T-helper 1 cell treated with Interleukin-12 subunit alpha and Interleukin-12 subunit beta and Interleukin-4 antibody, amounts not matched to agents 30 ng/mL and 1 ng/mL, for 36 hours (primary cell): Measurements from ENCODE around the gene EPHA10. TPM values are rescaled to one million over a fixed set of nuclear protein-coding genes. Genes with fewer than 3 reads are reported as not detected.

Source experiments
- intact Hi-C: fragments of 100-400 bp; cut with micrococcal nuclease; formaldehyde crosslinking; loops from one replicate; pipeline ENCODE4 v1.15.1; 2024
- total RNA-seq: library from RNA; stranded (reverse); gene quantifications from 2 replicates; pipeline ENCODE4 v1.2.3, GENCODE V29; 2022

Gene EPHA10
- total RNA-seq, 1 donor from 2014 or later, result not detected

DNA sequence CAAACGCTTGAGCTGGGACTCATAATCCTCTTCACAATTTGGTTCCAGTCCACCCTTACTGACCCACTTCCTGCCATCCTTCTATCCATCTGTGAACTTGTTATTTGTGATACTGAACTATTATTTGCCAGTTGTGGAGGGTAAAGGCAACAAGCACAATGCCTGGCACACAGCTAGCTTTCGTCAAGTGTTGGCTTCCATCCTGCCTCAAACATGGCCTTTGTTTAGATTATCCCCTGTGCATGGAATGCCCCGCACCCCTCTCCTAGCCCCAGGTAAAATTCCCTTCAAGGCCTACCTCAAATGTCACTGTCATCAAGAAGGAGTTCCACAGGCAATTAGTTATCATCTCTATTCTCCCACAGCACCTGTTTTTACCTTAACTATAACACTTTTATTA is 84.0 kb downstream of the EPHA10 start:
- intact Hi-C loops, result no loop called here

DNA sequence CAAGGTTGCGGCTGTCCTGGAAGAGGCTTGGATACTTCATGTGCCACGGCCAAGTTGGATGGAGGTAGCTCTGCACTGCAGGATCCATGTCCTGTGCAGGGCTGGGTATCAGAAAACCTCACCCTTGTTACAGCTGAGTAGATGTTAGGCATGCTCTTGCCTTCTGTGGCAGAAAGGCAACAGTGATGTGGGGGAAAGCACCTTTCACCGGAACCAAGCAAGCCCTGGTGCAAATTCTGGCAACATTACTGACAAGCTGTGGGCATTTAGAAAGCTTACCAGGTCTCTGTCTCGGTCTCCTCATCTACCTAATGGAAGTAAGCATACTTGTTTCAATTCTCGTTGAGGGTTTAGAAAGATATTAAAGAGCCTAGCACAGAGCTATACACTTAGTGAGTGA is 87.1 kb downstream of the EPHA10 start:
- intact Hi-C loops, result no loop called here

DNA sequence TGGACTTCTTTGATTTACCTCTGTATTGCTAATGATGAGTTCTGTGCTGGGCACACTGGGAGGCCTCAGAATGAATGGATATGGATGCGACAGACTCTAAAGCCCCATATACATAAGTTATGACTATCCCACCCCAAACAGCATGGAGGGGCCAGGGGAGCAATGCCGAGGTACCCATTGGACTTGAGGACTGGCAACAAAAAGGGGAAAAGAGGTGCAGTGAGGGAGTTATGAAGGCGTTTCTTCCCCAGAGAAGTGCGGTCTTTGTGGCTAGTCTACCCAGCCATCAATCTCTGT is 87.8 kb downstream of the EPHA10 start:
- intact Hi-C loops, result no loop called here

DNA sequence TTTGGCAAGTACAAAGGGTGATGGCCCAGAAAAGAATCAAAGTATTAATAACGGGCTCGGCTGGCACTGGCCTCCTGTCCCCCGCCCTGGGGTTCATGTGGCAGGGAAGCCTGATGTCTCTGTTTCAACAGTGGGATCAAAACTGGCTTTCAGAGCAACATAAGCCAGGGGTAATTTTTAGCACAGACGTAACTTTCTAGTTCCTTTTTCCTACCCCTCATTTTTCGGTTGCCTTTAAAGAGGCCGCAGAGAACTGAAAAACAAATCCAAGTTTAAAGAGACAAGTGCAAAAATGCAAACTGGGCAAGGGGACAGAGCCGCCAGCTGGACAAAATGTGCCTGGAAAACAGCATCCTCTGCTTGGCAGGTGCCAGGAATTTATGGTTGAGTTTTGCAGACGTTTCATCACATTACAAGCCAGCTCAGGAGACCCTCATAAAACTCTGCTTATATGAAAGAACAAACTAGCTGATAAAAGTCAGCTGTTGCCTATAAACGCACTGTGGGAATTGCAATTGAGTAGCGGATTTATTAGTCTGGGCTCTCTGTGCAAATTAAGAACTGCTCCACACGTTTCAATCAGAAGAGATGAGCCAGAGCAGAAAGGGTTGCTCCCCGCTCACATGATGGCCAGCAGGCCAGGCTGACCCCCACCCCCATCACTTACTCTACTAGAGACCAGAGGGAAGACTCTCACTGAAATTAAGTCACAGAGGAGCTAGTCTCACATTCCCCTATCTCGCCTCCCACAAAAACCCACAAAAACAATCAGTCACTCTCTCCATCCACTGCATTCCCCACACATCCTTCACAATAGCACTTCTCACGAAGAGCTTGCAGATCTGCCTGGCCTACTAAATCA is 88.4 kb downstream of the EPHA10 start:
- intact Hi-C loops, result no loop called here

DNA sequence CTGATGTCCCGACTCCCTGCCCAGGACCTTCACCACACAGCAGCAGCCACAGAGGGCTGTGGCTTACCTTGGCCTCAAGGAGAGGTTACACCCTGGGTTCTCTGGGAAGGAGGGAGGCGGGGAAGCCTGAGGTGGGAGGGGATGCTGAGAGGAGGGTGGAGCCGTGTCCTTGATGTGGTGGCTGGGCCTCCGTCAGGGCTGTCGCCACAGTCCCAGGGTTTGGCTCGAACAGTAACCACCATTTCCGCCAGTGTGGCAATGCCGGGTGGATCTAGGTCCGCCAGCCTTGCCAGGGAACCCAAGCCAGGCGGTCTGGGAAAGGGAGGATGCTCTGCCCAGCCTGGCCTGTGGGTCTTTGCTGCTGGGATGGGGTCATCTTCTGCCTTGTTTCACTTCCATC is 91.0 kb downstream of the EPHA10 start:
- intact Hi-C loops, result loop anchor here (1.0 kb wide), 1 partner anchor 18 kb away; the partner anchor contains the start of gene CDCA8

DNA sequence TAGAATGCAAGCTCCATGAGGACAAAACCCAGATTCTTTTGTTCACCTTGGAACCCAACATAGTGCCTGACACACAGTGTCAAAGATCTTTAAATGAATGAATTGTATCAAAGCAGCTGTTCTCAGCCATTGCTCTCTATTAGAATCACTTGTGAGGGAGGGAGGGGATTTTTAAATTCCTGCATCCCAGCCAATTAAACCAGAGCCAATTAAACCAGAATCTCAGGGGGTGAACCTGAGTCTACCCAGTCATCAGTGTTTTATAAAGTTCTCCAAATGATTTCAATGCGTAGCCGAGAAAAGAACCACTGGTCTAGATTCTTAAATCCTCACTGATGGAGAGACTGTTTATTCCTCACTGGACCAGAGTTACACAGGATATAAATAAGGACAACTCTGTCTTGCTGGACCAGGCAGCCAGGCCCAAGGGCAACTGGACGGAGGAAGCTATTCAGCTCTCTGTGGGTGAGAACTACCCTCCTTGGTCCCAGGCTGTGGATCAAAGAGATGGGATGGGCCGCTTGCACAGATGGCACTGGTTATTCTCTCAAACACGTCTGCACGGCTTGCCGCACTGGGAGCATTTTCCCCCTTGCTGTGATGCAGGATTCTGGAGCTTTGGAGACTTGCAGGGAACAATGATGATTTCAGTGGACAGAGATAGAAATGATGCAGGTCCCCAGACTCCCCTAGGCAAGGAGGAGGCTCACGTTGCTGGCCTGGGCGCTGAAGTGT is 92.6 kb downstream of the EPHA10 start:
- intact Hi-C loops, result no loop called here

DNA sequence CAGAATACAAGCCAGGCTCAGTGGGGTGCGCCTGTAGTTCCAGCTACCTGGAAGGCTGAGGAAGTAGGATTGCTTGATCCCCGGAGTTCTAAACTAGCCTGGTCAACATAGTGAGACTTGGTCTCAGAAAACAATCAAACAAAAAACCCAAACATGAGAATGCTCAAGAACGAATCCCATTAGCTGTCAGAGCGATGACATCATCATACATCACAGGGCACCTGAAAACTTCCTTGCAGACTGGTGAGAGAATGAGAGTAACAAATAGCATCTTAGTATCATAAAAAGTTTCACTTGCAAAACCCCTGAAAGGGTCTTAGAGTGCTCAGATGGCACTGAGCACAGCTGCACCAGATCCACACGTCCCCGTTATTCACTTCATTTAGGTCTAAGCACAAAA is 93.7 kb downstream of the EPHA10 start:
- intact Hi-C loops, result no loop called here

DNA sequence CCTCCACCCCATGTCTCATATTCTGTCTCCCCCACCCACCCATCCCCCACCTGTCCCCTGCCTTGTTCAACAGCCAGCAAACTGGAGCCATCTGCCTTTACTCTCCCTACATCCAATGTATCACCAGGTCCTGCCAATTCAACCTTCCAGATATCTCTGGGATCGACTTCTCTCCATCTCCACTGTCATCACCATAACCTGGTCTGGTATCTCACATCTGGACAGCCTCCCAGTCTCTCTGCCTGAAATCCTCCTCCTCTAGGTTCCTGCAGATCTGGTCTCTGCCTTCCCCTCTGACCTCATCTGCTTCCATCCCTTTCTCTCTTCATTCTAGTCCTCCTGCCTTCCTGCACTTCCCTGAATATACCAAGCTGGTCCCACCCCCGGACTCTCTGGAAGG is 94.8 kb downstream of the EPHA10 start:
- intact Hi-C loops, result no loop called here

DNA sequence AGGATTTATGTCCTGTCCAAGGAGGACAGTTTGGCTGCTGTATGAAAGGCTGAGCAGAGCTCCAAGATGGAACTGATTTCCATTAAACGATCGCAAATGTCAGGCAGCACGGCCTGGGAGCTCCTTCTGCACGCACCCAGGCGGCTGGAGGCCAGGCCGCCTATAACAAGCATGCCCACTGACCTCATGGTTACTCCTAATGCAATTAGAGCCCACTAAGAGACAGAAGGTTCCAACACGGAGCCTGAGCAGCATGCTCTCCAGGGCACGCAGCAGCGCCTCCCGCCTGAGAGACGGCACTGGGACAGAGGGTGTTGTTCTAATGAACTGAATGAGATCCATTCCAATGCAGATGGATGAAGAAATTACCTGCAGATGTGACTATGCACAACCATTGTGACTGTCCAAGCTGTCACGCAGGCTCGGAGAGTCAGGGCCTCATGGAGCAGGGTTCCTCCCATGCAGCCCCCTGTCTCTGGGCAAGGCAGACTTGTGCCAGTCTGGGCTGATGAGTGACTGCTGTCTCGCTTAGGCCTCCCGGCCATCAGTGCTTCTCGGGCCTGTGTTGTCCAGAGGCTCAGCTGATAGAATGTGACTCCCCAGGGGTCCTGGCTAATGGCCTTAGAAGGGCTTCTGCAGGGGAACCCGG is 97.8 kb downstream of the EPHA10 start:
- intact Hi-C loops, result no loop called here

DNA sequence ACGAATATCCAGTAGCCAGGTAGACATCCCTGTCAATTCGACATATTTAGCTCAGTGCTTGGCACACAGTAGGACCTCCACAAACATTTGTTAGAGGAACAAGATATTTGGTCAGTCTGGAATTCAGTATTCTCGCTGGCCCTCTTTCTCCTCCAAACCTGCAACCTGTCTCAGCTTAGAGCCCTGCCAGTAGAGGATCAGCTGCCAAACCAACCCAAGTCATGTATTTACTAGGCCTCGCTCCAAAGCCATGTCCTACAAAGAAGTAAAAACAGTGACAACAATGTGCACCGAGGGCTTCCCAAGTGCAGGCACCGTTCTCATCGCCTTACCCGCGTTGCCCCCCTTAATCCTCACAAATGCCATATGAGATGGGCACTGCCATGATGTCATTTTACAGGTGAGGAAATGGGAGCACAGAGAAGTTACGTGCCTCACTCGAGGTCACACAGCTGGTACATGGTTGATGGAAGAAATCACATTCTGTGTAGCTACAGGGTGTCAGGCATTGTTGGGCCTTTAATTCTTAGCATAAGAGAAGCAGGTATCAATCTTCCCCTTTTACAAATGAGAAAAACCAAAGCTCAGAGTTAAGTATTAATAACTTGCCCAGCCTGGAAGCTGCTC is 98.6 kb downstream of the EPHA10 start:
- intact Hi-C loops, result no loop called here

Other genes starting within 250 kb of the EPHA10 start
- gene SNIP1, start 210.8 kb downstream of the EPHA10 start, total RNA-seq, result 29.8 and 30.5 TPM in 2 replicates
- gene DNALI1, start 208.2 kb downstream of the EPHA10 start, total RNA-seq, result 0.32 TPM in 1 of 2 replicates, not detected in the other
- gene GNL2, start 169.2 kb downstream of the EPHA10 start, total RNA-seq, result 70.7 and 71.4 TPM in 2 replicates
- not detected in 2 replicates for gene RSPO1, start 130.2 kb downstream of the EPHA10 start, total RNA-seq
- 42.8 and 43.2 TPM in 2 replicates for gene CDCA8, start 72.6 kb downstream of the EPHA10 start, total RNA-seq
- gene MANEAL, start 28.7 kb upstream of the EPHA10 start, total RNA-seq, result 3.4 and 3.7 TPM in 2 replicates
- gene C1orf122, start 42.7 kb upstream of the EPHA10 start, total RNA-seq, result 19.9 and 21.9 TPM in 2 replicates
- gene YRDC, start 43.1 kb upstream of the EPHA10 start, total RNA-seq, result 28.8 and 31.3 TPM in 2 replicates
- gene MTF1, start 94.5 kb upstream of the EPHA10 start, total RNA-seq, result 23.2 and 31.7 TPM in 2 replicates
- gene INPP5B, start 181.9 kb upstream of the EPHA10 start, total RNA-seq, result 29.0 and 30.9 TPM in 2 replicates
- gene SF3A3, start 224.9 kb upstream of the EPHA10 start, total RNA-seq, result 93.8 and 94.2 TPM in 2 replicates
- gene FHL3, start 240.4 kb upstream of the EPHA10 start, total RNA-seq, result 12.6 and 14.0 TPM in 2 replicates
- gene UTP11, start 247.6 kb upstream of the EPHA10 start, total RNA-seq, result 45.5 and 56.2 TPM in 2 replicates